Activated T-cell treated with anti-CD3 and anti-CD28 coated beads for 4 hours (primary cell): ENCODE measurements around the gene ERBIN.
"Not testable (repeated sequence)": the region's sequence is repeated elsewhere in the genome, so short reads cannot be mapped to it uniquely, and the experiment has no call there.

ENCODE experiments used
- DNase-seq: peaks from one replicate; pipeline ENCODE4 v3.0.0-alpha.2; 2020

Gene ERBIN, protein sequence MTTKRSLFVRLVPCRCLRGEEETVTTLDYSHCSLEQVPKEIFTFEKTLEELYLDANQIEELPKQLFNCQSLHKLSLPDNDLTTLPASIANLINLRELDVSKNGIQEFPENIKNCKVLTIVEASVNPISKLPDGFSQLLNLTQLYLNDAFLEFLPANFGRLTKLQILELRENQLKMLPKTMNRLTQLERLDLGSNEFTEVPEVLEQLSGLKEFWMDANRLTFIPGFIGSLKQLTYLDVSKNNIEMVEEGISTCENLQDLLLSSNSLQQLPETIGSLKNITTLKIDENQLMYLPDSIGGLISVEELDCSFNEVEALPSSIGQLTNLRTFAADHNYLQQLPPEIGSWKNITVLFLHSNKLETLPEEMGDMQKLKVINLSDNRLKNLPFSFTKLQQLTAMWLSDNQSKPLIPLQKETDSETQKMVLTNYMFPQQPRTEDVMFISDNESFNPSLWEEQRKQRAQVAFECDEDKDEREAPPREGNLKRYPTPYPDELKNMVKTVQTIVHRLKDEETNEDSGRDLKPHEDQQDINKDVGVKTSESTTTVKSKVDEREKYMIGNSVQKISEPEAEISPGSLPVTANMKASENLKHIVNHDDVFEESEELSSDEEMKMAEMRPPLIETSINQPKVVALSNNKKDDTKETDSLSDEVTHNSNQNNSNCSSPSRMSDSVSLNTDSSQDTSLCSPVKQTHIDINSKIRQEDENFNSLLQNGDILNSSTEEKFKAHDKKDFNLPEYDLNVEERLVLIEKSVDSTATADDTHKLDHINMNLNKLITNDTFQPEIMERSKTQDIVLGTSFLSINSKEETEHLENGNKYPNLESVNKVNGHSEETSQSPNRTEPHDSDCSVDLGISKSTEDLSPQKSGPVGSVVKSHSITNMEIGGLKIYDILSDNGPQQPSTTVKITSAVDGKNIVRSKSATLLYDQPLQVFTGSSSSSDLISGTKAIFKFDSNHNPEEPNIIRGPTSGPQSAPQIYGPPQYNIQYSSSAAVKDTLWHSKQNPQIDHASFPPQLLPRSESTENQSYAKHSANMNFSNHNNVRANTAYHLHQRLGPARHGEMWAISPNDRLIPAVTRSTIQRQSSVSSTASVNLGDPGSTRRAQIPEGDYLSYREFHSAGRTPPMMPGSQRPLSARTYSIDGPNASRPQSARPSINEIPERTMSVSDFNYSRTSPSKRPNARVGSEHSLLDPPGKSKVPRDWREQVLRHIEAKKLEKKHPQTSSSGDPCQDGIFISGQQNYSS (N-terminal part only)

GRCh38 chr5:65926276-65926783 is at the start of gene ERBIN:
ERBIN (plus strand) TSS chr5:65926575; CDS start chr5:65992719, 66,144 bp downstream.
- peak; percentile 51 for DNase-seq

DNA sequence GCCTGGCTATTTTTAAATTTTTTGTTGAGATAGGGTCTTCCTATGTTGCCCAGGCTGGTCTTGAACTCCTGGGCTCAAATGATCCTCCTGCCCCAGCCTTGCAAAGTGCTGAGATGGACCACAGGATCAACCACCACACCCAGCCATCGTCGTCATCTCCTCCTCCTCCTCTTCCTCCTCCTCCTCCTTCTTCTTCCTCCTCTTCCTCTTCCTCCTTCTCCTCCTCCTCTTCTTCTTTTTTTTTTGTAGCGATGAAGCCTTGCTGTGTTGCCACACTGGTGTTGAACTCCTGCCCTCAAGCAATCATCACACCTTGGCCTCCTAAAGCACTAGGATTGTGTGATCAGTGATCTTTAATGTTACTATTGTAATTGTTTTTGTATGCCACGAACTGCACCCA is 49.4 kb upstream of the ERBIN start:
- DNase-seq = no peak

DNA sequence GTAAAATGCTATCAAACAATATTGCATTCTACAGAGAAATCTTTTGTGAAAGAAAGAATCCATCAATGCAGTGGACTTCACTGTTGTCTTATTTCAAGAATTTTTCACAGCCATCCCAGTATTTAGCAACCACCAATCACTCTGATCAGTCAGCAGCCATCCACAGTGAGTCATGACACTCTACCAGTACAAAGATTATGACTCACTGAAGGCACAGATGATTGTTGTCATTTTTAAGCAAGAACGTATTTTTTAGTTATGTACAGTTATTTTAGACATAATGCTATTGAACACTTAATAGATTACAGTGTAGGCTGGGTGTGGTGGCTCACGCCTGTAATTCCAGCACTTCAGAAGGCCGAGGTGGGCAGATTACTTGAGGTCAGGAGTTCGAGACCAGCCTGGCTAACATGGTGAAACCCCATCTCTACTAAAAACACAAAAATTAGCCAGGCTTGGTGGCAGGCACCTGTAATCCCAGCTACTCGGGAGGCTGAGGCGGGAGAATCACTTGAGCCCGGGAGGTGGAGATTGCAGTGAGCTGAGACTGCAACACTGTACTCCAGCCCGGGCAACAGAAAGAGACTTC is 46.6 kb upstream of the ERBIN start:
- DNase-seq = not testable (repeated sequence)

DNA sequence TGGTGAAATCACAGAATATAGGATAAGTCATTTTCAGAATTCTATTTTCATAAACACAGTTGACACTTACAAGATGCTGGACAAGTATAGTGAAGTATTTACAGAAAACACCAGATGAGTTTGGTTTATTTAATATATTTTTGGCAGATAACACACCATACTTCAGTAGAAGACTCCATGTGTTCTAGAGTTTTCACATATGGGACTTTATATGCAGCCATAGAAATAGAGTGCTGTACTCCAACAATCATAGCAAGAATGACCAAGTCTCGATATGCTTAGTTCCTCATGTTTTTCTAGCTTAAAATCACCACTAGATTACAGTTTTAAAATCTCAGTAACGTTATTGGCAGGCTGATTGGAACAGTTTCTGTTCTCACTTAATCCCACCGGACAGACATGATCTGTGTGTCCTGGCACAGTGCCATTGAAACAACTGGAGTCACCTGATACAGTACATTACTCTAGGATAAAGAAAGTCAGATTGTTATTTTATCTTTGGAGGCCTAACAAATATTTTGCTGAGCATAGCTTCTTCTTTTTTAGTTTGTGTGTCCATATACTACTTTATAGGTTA is 45.8 kb upstream of the ERBIN start:
- DNase-seq = no peak

GRCh38 chr5:65882278-65882677 is 44.1 kb upstream of the ERBIN start:
- no peak for DNase-seq

- DNase-seq = no peak
Observed at GRCh38 chr5:65883461-65883860, 42.9 kb upstream of the ERBIN start.

GRCh38 chr5:65886387-65886786 is 40.0 kb upstream of the ERBIN start:
- no peak for DNase-seq

DNA sequence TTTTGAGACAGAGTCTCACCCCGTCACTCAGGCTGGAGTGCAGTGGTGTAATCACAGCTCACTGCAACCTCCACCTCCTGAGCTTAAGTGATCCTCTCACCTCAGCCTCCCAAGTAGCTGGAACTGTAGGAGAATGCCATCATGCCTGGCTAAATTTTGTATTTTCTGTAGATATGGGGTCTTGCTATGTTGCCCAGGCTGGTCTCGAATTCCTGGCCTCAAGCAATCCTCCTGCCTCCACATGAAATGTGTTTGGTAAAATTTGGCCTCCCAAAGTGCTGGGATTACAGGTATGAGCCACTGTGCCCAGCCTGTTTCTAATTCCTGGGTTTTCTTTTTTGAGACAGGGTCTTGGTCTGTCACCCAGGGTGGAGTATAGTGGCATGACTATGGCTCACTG is 34.4 kb upstream of the ERBIN start:
- not testable (repeated sequence) for DNase-seq

DNA sequence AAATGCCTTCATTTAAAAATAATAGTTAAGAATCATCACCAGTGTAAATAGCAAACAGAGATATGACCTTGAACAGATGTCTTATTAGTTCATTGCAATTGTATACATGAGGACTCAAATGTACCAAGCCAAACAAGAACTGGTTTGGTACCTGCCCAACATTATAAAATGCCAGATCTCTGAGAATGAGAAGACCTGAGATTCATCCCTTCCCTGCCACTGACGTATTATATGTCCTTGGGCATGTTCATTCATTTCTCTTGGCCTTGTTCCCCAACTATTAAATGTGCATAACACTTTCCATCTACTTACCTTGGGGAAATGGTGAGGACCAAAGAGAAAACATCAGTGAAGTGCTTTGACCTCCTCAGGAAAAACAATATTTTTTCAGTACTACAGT is 33.6 kb upstream of the ERBIN start:
- DNase-seq = no peak

DNA sequence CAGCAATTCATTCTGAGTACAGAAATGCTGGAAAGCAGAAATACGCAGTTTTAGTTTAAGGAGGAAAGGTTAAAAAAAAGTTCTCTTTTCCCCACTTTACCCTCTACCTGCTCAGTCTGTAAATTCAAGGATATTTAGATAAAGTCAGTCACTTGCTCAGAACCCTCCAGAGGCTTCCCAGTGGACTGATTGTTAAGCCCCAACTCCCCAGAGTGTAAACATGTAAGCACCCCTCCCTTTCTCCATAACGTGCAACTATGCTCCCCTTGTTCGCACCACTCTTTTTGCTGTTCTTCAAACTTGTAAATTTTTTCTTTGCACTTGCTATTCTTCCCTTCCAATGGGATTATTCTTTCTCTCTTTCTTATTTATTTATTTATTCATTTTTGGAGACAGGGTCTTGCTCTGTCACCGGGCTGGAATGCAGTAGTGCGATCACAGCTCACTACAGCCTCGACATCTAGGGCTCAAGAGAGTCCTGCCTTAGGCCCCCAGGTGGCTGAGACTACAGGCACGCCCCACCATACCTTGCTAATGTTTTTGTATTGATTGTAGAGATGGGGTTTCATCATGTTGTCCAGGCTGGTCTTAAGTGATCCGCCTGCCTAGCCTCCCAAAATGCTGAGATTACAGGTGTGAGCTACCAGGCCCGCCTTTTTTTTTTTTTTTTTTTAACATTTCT is 32.5 kb upstream of the ERBIN start:
- DNase-seq = no peak

- DNase-seq = no peak
Observed at GRCh38 chr5:65895891-65896290, 30.5 kb upstream of the ERBIN start.

DNA sequence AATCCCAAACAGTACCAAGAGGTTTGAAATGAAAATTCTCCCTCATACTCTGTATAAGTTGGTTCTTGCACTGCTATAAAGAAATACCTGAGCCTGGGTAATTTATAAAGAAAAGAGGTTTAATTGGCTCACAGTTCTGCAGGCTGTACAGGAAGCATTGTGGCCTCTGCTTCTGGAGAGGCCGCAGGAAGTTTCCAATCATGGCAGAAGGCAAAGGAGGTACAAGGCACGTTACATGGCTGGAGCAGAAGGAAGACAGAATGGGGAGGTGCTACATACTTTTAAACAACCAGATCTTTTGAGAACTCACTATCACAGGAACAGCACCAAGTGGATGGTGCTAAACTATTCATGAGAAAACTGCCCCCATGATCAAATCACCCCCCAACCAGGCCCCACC is 25.6 kb upstream of the ERBIN start:
- DNase-seq = no peak

- DNase-seq = no peak
Observed at GRCh38 chr5:65902104-65902503, 24.3 kb upstream of the ERBIN start.

DNA sequence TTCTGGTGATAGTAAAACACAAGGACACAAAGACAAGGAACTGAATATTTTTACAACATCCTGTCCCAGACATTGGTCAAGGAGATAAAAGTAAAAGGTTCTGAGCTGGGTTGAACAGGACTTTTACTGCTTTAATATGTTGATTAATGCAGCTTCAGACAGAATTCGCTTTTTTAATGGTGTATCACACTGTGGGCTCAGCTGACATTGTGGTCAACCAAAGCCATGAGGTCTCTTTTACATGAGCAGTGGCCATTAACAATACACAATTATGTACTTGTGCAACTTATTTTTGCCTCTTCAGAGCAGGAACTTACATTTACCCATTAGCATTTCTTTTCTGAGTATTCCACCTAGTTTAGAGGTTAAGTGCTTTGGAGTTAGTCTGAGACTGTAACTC is 22.8 kb upstream of the ERBIN start:
- no peak for DNase-seq

DNA sequence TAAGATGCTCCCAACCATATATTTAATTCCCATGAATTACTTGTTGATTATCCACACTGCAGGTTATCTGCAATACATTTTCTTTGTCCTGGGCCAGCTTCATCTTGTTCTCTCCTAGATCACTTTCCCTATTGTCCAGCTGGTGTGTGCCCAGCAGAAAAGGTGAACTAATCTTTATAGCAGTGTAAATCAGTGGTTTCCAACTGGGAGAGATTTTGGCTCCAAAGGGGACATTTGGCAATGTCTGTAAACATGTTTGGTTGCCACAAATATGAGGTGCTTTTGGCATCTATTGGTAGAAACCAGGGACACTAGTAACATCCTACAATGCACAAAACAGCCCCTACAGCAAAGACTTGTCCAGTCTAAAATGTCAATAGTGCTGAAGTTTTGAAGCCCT is 20.1 kb upstream of the ERBIN start:
- DNase-seq = no peak

DNA sequence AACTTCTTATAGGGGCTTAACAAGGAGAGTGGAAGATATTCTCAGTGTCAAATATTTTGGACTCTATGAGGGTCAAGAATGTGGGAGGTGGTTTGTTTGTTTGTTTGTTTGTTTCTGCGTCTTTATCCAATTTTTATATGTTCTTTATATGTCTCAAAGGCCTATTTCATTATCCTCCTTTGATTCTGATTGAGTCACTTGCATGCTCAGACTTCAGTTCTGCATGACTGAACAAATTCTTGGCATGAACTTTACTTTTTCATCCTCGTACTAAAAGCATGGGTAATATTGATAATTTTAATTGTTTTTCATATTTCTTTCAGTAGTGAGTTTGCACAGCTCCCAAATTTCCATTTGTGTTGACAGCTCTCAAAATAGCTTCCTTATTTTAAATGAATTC is 19.2 kb upstream of the ERBIN start:
- no peak for DNase-seq

- DNase-seq = no peak
Observed at GRCh38 chr5:65910711-65911110, 15.7 kb upstream of the ERBIN start.

- DNase-seq = no peak
Observed at GRCh38 chr5:65912311-65912710, 14.1 kb upstream of the ERBIN start.

DNA sequence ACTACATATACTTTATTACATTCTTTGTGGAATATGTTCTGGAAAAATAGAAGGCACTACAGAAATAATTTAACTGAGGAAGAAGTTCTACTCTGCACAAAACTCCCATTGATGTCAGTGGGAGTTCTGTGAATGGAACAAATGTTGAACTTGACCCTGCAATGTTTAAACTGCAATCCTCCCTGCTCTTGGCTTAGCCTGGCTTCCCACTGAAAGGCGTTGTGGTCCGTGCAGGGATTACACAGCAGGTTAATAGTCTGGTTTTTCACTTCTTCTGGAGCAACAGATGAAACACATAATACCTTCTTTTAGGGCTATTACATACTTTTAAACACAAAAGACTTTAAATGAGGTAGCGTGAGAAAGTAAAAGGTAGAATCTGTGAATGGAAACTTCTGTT is 12.9 kb upstream of the ERBIN start:
- no peak for DNase-seq

DNA sequence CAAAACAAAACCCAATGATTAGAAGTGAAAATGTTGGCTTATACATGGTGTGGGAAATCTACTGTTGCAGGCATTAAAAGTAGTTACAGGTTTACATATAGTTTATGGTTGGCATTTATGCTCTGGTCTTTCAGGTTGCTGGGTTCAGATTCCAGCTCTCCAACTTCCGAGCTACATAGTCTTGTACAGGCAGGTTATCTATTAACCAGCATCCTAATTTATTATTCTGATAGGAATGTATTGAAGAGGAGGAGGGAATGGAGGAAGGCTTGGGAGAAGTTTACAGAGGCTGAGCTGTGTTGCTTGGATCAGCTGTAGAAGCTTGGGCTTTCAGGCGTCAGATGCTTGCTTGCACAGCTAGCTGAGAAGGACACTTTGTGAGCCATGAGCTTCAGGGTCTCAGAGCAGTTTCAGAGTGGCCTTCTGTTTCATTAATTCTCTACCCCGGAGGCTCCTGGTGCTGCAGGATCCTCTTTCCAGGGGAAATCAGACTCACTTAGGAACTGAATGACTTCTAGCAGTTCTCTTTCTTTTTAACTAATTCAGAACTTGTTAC is 11.7 kb upstream of the ERBIN start:
- no peak for DNase-seq

- DNase-seq = not testable (repeated sequence)
Observed at GRCh38 chr5:65915661-65916060, 10.7 kb upstream of the ERBIN start.
